Left hindlimb (tissue), 1 donor: ENCODE measurements around the gene GALNT1.
A peak's percentile ranks its signal among the peaks of the same experiment; 100 is the strongest.
"Not testable (repeated sequence)": the region's sequence is repeated elsewhere in the genome, so short reads cannot be mapped to it uniquely, and the experiment has no call there.

Source experiments
- DNase-seq: peaks from one replicate; pipeline ENCODE4 v3.0.0-alpha.2; 2018

The GALNT1 gene

DNA sequence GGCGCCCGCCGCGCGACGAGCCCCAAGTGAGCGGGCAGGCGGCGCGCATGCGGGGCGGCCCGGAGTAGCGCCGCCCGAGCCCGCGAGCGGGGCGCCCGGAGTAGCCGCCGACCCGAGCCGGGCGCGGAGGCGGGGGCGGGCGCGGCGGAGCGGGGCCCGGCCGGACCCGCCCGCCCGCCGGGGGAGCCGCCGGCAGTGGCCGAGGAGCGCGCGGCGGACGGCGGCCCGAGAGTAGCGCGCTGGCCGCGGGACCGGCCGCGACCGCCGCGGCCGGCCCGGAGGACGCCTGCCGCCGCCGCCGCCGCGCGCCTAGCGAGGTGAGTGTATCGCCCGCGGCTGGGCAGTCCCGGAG is at the start of gene GALNT1:
Gene GALNT1, plus strand, starts transcription at position 195 of the 352 bp plus-strand sequence. CDS start 72,923 bp downstream, outside the sequence.
- no peak for DNase-seq

DNA sequence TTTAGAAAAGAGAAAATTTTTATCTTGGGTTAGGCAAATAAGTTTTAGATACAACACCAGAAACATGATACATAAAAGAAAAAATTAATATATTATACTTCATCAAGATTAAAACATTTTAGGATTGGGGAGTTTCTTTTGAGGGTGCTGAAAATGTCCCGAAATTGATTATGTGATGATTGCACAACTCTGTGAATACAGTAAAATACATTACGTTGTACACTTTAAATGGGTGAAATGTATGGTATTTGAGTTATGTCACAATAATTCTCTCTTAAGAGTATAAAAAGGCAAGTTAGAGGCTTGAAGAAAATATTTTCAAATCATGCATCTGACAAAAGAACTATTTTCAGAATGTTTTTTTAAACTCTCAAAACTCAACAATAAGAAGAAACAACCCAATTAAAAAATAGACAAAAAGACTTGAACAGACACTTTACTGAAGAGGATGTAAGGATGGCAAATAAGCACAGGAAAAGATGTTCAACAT is 47.6 kb upstream of the GALNT1 start:
- no peak for DNase-seq

DNA sequence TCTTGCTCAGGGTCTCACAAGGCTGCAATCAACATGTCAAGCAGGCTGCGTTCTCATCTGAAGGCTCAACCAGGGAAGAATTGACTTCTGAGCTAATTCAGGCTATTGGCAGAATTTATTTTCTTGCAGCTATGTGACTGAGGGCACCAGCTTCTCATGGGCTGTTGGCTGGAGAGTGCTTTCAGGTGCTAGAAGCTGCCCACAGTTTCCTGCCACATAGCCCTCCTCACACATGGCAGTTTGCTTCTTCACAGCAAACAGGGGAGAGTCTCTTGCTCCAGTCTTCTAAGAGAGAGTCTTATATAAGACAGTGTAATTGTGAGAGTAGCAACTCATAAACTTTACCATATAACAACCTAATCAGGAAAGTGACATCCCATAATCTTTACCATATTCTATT is 46.2 kb upstream of the GALNT1 start:
- DNase-seq: no peak

DNA sequence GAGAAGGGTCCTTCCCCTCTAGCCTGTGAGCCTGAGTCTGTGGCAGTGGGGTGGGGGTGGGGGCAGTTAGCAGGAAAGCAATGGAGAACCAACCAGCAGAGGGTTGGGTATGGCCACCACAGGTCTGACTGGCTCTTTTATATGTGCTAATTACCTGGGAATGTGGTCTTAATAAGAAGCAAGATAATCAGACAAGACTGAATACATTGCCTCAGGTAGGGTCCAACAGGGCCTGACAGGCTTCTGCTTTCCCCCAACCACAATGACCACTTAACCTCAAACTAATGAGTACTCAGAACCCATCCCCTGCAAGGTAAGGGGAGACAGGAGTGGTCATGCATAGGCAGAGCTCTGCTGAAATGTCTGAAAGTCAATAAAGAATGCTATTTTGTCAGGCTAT is 39.2 kb upstream of the GALNT1 start:
- DNase-seq: no peak

DNA sequence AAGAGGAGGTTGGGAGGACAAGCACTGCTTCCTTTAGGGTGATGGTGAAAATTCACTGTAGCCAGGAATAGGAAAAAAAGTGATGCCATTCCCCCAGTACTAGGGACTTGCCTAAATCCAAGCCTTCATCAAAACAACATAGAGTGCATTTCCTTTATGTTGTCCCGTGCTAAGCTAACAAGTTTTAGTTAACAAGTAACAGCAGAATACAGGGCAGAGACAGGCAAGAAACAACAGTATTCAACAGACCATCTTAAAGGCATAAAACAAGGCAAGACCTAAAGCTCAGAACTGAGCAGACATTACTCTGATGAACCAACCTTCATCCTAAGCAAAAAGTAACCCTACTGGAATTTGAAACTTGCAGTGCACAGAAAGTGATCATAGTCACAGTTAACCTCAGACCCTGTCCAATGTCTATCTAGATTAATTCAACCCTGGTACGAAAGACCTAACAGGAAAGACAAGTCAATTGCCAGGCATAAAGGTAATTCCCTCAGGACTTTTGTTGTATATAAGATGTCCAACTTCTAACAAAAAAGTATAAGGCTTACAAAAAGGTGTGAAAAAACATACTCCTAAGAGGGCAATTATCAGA is 34.4 kb upstream of the GALNT1 start:
- no peak for DNase-seq

DNA sequence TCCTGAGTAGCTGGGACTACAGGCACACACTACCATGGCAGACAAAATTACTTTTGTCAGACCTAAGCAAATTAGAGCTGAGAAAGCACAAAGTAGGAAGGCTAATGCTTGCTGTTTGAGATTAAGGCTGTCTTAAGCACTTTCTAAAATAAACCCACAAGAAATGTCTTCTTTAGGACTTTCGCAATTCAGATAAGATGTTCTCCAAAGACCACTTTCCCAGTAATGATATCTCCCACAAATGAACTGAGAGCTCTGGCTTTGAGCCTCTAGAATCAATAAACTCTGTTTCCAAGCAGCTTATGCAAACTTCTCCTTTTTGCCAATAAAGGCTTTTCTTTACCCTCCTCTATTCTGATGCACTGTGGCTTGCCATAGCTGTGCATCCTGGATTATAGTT is 32.0 kb upstream of the GALNT1 start:
- DNase-seq: no peak

DNA sequence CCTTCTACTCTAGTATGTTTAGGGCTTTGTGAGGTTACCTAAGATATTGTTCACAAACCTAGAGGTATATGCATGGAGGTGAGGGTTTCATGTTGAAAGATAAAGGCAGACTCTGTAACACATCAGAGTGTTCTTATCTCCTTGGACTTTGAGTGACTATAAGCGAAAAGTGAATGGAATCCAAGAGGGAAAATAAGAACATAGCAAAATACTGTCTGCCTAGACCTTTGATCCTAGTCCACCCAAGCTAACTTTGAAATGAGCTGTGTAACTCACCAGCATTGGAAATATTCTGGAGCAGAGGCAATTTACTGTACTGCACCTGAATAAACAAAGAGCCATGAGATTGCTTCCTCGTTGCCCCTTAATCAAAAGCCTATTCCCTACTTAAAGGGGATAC is 28.2 kb upstream of the GALNT1 start:
- no peak for DNase-seq

DNA sequence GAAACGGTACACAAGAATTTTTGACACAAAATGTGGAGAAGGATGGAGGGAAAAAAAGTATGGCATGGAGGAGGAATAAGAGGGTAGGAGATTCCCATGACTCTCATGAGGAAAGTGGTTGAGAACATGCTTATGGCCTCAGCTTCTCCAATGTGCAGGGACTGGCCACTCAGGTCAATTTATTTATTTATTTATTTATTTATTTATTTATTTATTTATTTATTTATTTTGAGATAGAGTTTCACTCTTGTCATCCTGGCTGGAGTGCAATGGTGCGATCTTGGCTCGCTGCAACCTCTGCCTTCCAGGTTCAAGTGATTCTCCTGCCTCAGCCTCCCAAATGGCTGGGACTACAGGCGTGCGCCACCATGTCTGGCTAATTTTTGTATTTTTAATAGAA is 26.0 kb upstream of the GALNT1 start:
- not testable (repeated sequence) for DNase-seq

DNA sequence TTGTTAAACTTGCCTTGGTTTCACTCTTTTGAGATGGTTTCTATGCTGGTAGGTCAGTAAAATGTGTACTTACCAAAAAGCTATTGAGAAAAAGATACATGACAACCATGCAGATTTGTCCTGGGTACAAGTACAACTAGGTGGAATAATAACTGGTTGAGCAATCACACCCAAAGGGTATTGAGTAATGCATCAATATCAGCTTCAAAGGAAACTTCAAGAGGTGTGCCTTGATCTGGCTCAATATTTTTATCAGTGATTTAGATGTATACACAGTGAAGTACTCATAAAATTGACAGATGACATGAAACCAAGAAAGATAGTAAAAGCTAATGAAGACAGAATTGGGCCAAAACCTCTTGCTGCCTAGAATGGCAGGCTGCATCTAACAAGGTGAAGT is 21.7 kb upstream of the GALNT1 start:
- DNase-seq: no peak

DNA sequence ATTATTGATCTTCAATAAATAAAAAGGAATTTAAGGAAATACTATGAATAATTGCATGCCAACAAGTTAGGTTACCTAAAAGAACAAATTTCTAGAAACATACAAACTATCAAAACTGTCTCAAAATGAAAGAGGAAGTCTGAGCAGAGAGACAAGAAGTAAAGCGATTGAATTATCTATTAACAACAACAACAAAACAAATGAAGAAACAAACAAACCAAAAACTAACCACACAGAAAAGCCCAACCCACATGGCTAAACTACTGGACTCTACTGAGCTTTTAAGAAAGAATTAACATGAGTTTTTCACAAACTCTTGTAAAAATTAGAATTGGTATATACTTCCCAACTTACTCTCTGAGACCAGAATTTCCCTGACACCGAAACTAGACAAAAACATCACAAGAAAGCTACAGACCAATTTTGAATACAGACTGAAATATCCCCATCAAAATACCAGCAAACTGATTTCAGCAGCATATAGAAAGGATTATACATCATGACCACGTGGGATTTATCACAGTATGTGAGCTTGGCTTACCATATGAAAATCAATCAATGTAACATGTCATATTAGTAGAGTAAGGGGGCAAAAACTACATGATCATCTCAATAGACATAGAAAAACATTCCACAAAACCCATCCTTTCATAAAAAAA is 16.6 kb upstream of the GALNT1 start:
- DNase-seq: no peak

DNA sequence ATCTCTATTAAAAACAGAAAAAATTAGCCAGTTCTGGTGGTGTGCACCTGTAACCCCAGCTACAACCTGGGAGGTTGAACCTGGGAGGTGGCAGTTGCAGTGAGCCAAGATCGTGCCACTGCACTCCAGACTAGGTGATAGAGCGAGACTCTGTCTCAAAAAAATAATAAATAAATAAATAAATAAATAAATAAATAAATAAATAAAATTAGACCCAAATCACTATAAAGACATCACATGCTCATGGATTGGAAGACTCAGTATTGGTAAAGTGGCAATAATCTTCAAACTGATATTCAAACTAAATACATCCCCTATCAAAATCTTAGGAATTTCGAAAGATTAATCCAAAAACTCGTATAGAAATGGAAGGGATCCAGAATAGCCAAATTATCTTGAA is 15.5 kb upstream of the GALNT1 start:
- no peak for DNase-seq

DNA sequence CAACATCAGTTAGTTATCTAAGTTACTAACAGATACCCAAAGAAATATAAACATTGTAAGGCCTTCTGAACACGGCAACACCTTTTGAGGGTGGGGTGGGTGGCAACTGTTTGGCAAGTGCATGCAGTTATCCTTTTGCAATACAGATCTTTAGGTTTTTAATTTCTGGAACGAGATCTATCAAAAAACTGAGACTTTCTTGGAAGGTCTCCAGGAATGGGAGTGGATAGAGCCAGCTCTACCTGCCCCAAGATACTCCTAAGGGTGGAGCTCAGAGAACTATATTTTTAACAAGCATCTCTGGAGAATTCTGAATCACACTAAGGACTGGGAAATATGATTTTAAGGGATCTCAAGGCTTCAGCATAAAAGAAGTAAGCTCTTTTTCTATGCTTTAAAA is 11.4 kb upstream of the GALNT1 start:
- no peak for DNase-seq

DNA sequence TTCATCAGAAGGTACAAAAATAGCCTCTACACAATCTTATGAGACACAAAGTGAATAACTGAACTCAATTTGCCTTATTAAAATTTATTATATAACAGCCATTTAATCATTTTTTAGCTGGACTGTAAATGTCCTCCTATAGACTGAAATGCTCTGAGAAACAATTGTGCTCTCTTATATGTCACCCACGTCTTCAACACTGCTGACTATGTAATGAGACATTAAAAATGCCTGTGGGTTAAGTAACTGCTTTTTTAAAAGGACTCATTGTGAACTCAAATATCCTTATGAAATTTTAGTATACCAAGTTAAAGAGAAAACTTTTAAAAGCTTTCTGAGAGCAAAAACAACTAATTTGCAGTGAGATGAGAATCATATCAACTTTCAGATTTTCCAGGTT is 10.4 kb upstream of the GALNT1 start:
- DNase-seq: no peak

DNA sequence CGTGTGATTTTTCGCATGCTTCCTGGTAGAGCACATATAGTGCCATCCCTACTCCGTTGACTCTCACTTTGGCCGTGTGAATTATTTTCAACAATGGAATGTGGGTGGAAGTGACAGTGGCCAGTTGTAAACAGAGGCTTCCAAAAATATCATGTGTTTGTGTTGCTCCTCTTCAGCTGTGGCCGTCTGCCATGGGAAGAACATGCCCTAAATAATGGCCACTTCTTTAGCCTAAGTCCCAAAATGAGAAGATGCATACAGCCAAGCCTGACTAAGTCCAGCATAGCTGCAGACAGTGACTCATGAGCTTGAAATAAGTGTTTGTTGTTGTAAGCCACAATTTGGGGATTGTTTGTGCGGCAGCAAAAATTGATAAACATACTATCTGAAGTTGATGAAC is 8.9 kb upstream of the GALNT1 start:
- no peak for DNase-seq

DNA sequence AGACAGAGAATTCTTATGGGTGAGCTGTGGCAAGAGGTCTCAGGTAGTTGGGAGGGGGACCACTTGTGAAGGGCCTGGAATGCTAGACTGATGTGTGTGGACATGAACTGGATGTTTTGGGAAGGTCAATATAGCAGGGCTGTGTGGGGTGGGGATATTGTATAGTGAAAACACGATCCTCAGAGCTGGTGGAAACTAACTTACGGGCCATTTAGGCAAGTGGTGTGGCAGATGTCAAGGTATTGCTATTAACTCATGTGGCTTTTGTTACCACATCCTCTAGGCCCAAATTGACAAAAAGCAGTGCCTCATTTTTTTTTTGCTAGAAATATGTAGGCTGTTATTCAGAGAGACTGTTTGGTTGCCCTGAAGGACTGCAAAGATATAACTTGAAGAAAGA is 8.0 kb upstream of the GALNT1 start:
- no peak for DNase-seq

DNA sequence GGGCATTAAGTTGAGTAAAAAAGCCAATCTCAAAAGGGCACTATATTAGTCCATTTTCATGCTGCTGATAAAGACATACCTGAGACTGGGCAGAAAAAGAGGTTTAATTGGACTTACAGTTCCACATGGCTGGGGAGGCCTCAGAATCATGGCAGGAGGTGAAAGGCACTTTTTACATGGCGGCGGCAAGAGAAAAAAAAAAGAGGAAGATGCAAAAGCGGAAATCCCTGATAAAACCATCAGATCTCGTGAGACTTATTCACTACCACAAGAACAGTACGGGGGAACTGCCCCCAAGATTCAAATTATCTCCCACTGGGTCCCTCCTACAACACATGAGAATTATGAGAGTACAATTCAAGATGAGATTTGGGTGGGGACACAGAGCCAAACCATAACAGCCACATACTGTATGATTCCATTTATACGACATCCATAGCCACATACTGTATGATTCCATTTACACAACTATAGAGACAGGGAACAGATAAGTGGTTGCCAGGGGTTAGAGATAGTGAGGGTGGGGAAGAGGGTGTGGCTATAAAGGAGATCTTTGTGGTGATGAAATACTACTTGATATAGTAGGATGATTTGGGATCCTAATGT is 5.2 kb upstream of the GALNT1 start:
- not testable (repeated sequence) for DNase-seq

DNA sequence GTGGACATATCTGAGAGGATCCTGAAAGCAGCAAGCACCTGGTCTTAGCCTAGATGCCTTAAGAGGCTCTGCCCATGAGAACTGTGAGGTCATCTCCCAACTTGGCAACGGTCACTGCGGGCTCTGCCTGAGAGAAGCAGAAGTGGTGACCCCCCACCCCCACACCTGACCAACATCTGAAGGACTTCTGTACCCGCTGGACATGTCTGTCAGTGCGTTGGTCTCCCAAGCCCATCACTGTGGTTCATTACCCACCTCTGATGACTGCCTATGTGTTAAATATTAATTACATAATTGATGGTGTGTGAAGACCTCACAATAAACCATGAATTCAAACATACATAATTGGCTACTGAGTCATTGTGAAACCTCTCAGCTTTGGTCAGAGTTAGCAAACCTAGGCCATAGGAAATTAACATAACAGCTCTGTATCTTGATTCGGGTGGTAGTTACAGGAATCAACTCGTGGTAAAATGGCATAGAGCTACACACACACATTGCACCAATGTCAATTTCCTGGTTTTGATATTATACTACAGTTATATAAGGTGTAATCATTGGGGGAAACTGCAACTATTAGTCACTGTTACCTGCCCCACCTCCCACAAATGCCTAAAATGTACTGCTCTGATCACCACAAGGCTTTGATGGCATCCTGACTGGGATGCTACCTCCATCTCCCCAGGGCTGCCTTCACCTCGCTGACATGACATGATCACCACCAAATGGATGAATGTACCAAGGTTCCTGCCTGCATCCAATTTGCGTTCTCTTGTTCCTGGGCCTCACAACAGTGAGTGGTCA is 4.3 kb upstream of the GALNT1 start:
- no peak for DNase-seq

DNA sequence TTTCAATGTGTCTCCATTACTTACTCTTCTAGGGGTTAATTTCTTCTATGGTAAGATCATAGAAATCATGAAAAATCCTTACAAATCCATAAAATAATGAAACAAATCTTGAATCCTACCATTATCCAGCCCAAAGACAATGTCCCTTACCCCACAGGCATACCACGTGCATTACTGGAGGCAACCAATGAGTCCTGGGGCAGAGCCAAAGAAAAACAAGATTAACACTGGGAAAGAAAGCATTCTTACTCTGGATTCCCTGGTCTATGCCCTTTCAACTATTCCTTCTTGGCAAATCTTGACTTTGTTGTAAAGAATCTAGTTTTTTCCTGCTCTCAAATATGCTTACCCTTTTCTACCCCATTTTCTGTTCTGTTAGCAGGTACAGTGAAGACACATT is 3.1 kb upstream of the GALNT1 start:
- DNase-seq: no peak

DNA sequence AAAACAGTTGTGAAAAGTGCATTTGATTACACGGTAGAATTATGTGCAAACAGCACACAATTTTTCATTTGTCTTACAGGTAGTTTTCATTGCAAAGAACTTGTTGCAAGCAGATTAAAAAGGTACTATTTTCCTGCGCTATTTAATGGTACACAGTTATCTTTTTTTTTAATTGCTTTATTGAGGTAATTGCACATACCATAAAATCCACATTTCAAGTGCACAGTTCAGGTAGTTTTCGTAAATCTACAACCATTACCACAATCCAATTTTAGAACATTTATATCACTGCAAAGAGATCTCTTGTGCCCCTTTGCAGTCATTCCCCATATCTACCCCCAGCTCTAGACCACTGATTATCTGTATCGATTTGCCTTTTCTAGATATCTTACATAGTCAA is 2.6 kb upstream of the GALNT1 start:
- DNase-seq: no peak

DNA sequence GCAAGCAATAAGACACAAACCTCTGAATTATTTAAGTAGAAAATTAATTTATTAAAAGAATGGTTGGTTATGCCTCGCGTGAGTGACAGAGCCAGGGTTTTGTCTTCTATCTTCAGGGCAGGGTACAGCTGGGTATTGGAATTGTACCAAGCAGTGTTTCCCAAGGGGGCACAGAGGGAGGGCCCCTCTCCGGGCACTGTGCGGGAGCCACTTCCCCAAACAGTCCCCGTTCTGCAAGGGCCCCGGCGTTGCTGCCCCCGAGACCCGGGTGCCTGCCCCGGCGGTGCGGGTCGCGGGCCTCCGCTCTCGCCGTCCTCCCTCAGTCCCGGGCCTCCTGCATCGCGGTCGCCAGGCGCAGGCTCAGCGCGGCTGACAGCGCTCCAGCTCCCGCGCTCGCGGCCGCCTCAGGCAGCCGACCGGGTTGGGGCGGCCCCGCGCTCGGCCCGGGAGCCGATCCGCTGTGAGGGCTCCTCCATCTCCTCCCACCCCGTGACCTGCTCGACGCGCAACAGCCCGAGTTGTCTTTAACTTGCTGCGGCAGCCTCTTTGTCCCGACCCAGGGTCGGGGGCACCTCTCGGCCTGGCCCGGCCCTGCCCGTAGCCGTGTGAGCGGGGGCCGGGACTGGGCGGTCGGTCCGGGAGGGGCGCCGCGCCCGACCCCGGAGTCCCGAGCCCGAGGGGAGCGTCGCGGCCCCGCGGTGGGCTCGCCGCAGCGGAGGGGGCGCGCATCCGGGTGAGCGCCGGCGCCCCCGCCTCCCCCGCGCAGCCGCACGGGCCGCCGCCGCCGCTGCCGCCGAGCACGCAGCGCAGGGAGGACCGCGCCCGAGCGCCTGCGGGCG is 620 bp upstream of the GALNT1 start:
- DNase-seq: peak; percentile 81

DNA sequence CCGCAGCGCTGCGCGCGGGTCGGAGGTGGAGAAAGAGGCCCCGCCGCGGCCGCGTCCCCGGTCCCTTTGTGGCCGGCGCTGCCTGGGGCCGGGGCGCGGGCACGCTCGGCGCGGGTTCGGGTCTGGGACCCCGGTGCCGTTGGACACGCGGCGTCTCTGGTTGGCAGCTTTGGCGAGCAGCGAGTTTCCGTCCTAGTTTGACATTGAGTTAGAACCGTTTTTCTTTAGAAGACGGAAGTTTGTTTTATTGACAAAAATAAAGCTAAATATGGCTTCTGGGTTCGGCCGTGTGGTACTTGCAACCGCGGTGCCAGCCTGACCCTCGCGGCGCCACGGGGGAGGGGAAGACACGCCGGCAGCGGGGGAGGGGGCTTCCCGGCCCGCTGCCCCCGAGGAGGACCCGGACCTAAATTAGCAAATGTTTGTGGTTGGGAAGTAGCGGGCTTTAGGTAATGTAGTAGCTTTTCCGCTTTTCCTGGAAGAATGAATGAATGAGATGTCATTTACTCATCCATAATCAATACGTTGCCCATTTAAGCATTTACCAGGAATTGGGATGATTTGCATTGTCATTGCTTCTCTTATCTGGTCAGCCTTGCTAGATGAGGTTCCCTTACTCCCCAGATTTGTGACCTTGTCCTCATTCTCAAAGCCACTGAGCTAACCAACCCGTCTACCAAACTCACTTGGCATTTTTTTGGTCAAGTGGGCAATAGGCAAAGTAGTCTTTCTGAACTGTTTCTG is 530 bp downstream of the GALNT1 start:
- DNase-seq: peak; percentile 44
